NT2/D1 (cell line): ENCODE measurements around the gene PRCD.

Experiments used
- DNase-seq: peaks from one replicate; pipeline ENCODE4 v3.0.0-alpha.2; 2011; ENCODE audit warnings: low read depth, low spot score
- H3K27me3 ChIP-seq: 2 replicates; pipeline ENCODE4 v1.6.0; 2011; ENCODE audit warnings: mild to moderate bottlenecking; ENCODE audit not compliant: insufficient read length, insufficient read depth
- H3K36me3 ChIP-seq: 2 replicates; pipeline ENCODE4 v1.6.1; 2011; ENCODE audit warnings: mild to moderate bottlenecking, low read length, mixed read lengths; ENCODE audit not compliant: insufficient read depth, insufficient read length
- H3K4me1 ChIP-seq: 2 replicates; pipeline ENCODE4 v1.5.1; 2011; ENCODE audit not compliant: insufficient read depth, insufficient read length
- H3K4me3 ChIP-seq: 2 replicates; pipeline ENCODE4 v1.5.1; 2011; ENCODE audit warnings: low read depth; ENCODE audit not compliant: insufficient read length
- H3K9ac ChIP-seq: 2 replicates; pipeline ENCODE4 v1.6.0; 2011; ENCODE audit warnings: low read depth; ENCODE audit not compliant: insufficient read length
- H3K9me3 ChIP-seq: 2 replicates; pipeline ENCODE4 v1.5.1; 2011; ENCODE audit warnings: mild to moderate bottlenecking, low read length; ENCODE audit not compliant: insufficient read depth
- SUZ12 ChIP-seq: IDR thresholded peaks from 2 replicates; pipeline ENCODE4 v1.6.1; 2011; ENCODE audit not compliant: insufficient read length, insufficient read depth; ENCODE audit errors: extremely low read depth
- YY1 ChIP-seq: IDR thresholded peaks from 2 replicates; pipeline ENCODE4 v1.6.1; 2011; ENCODE audit not compliant: insufficient read length, insufficient read depth
- ZNF274 ChIP-seq: IDR thresholded peaks from 2 replicates; pipeline ENCODE4 v1.6.1; 2011; ENCODE audit warnings: mild to moderate bottlenecking, low read depth, low read length

Gene PRCD

DNA sequence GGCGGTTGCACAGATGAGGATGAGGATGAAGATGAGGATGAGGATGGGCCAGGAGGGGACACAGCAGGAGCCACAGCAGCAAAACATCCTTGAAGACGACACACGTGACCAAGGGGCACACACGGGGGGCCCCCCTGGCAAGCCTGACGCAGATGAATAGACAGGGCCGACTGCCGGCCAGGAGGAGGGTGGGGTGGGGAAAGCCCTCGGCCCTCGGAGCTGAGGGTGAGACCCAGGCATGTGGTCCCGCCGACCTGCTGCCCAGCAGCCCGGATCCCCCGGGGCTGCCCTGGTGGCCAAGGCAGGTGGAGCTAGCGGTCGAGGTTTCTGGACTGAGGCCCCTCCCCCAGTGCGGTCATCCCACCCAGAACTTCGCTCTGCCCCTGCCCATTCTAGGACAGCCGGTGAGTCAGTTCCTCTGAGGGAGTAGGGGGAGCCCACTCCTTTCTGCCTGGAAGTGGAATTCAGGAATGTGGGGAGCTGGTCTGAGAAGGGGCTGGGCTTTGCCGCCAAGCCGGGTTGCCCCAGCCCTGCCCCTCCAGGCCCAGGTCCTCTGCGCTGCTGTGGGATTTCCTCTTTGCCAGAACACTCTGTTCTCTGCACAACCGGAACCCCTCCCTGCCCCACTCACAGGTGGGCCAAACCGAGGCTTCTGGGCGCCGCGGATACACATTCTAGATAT lies 12.3 kb upstream of the PRCD start:
- no peak for TF ChIP-seq ZNF274
- no peak for TF ChIP-seq SUZ12
- TF ChIP-seq YY1 = no peak
- Histone ChIP-seq H3K36me3 (no peaks in the 10 kb centered on the region), H3K9ac (peak overlapping the region; percentile 50), H3K4me1 (peaks cover 39% of the 10 kb centered on the region), H3K9me3 (no peaks in the 10 kb centered on the region), H3K27me3 (peaks cover 7% of the 10 kb centered on the region), H3K4me3 (no peak overlapping the region)
- peak; percentile 35 for DNase-seq

DNA sequence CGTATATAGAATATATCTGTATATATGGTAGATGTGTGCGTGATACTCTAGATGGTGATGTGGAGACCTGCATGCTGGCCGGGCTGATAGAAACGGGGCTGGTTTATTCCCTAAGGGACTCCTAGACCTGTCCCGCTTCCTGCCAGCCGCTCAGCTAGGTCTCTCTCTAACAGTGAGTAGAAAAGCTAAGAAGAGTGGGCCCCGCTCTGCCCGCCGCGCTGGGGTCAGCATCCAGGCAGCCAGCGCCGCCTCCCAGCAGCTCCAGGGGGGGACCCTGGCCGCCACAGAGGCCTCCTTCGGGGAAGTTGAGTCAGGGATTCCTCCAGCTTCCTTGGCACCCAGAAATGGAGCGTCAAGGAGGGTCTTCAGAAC lies 11.7 kb upstream of the PRCD start:
- peak overlapping the region; percentile 12 for H3K9ac ChIP-seq
- no peaks in the 10 kb centered on the region for H3K9me3 ChIP-seq
- peaks cover 6% of the 10 kb centered on the region for H3K27me3 ChIP-seq
- H3K4me3 ChIP-seq = no peak overlapping the region
- H3K4me1 ChIP-seq = peaks cover 37% of the 10 kb centered on the region
- DNase-seq = no peak
- H3K36me3 ChIP-seq = no peaks in the 10 kb centered on the region
- TF ChIP-seq SUZ12 (no peak), ZNF274 (no peak), YY1 (no peak)

DNA sequence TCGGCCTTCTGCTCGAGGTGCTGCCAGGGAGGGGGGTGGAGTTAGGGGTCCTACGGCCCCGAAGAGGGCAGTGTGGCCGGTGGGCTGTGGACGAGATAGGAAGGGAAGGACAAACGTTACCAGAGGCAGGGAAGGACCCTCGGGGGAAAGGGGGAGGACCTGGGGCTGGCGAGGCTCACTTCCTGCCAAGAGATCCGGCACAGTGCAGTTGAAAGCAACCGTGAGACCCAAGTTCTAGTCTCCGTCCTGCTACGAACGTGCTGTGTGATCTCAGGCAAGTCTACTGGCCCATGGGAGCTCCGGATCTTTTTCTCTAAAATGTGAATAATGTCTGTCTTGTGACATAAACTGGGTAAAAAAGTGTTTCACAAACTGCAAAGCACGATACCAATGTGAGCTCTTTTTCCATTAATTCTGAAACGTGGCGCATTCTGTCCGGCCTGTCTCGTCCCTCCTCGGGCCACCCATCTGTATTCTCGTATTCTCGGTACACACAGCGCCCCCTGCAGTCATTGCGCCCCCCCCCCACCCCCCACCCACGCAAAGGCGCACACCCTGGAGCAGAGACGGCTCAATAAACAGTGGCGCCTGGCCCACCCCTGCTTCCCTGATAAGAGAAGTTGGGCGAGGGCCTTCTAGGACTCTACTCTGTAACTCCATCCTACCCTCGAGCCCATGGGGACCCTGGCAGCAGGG lies 11.2 kb upstream of the PRCD start:
- no peaks in the 10 kb centered on the region for H3K36me3 ChIP-seq
- H3K27me3 ChIP-seq = peaks cover under 1% of the 10 kb centered on the region
- DNase-seq = no peak
- no peaks in the 10 kb centered on the region for H3K9me3 ChIP-seq
- H3K4me1 ChIP-seq = peaks cover 36% of the 10 kb centered on the region
- TF ChIP-seq SUZ12 (no peak), ZNF274 (no peak)
- H3K9ac ChIP-seq = peak overlapping the region; percentile 12
- H3K4me3 ChIP-seq = no peak overlapping the region

DNA sequence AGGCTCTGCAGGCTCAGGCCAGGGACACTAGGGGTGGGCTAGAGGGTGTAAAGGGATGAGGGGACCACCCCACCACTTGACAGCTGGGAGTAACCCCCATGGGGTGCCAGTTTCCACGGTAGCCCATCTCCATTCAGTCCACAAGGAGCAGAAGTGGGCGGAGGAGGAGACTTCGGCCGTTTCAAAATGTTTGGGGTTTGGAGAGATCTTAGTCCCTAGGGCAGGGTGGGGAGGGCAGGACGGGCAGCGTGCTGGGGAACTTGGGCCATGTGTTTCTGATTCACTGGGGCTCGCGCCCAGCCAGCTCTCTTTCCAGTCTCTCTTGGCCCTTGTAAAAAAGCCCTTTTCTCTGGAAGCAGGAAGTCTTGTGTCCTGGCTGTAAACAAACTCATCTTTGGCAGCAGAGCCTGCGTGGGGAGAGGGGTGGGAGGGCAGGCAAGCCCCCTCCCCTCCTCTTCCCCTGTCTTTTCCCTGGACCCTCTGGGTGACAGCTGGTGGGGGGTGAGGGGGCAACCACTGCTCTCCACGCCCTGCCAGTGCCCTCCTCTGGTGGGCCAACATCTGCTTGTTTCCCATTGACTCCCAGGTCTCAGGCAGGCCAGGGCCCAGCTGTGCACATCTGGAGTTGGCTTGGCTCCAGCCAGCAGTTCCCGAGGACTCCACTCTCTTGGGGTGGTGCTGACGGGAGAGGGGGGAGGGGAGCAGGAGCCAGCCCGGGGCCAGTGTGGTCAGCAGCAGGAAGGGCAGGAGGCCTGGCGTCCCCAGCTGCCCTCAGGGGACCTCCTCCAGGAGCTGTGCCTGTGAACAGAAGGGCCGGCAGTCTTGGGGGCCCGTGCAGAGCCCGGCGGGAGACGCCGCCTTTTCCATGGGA lies 10.4 kb upstream of the PRCD start:
- DNase-seq = no peak
- TF ChIP-seq SUZ12 (no peak), ZNF274 (no peak), YY1 (no peak)
- Histone ChIP-seq H3K9ac (peak overlapping the region; percentile 12), H3K27me3 (no peaks in the 10 kb centered on the region), H3K9me3 (no peaks in the 10 kb centered on the region), H3K36me3 (no peaks in the 10 kb centered on the region), H3K4me1 (peaks cover 36% of the 10 kb centered on the region), H3K4me3 (no peak overlapping the region)

DNA sequence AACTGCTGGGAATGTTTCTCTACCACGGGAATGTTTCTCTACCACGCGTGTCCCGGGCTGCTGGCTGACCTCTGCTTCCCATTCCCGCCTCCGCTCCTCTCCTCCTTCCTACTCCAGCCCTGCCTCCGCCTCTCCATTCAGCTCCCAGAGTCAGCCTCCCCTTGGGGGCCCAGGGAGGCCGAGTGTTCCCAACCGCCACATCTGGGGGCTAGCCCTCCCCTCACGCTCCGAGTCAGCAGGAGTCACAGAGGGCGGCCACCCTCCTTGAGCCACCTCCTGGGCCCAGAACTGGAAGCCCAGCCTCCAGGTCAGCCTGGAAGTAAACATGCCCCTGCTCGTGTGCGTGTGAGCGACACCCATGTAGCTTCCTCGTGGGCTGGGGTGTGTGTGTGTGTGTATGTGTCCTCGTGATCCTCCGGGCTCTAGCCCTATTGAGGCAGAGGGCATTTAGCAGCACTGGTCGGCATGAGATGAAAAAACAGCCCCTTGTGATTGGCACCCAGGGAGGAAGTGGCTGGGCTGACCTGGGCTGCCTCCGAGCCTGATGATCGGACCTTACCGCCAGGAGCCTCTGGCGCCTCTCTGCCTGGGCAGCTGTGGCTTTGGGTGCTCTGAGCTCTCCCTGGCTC lies 9.6 kb upstream of the PRCD start:
- no peak for DNase-seq
- H3K4me1 ChIP-seq = peaks cover 39% of the 10 kb centered on the region
- H3K4me3 ChIP-seq = no peak overlapping the region
- no peaks in the 10 kb centered on the region for H3K27me3 ChIP-seq
- H3K9ac ChIP-seq = no peak overlapping the region
- no peak for TF ChIP-seq SUZ12
- TF ChIP-seq YY1 = no peak
- no peak for TF ChIP-seq ZNF274
- no peaks in the 10 kb centered on the region for H3K9me3 ChIP-seq
- no peaks in the 10 kb centered on the region for H3K36me3 ChIP-seq

DNA sequence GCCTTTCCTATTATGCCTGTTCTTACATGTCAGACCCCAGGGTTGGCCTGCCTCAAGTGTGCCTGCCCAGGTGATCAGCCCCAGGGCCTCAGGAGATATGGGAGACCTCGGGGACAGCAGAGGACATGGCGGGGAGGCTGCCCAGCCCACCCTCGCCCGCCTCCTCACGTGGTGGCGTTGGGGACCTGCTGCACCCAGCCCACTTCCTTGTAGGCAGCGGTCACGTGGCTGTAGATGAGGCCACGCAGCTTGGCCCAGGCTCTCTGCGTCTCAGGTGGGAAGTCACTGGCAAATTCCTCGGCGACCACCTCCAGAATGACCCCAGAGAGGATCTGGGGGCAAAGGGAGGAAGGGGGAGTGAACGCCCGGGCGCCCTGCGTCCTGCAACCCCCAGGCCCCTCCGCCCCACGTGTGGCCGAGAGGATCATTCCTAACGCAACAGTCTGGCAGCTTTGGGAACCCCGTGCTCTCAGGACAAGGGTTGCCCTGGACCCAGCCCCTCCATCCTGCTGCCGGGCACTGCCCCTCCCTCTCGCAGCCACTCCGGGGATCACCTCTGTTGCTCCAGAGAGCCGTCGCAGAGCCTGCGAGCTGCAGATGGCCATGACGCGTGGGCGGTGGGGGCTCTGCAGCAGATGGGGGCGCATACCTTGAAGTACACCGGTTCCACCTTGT lies 8.9 kb upstream of the PRCD start:
- no peak for DNase-seq
- Histone ChIP-seq H3K27me3 (no peaks in the 10 kb centered on the region), H3K9me3 (no peaks in the 10 kb centered on the region), H3K36me3 (no peaks in the 10 kb centered on the region), H3K4me3 (no peak overlapping the region), H3K9ac (no peak overlapping the region), H3K4me1 (peaks cover 43% of the 10 kb centered on the region)
- TF ChIP-seq SUZ12 (no peak), ZNF274 (no peak), YY1 (no peak)
